ENCODE measurements around the gene RALGPS1. TPM values are rescaled to one million over a fixed set of nuclear protein-coding genes. Genes with fewer than 3 reads are reported as not detected.

RALGPS1 gene
- polyA plus RNA-seq, 1 of the 3 experiments (the other 2 are of a cell fraction): 3.9 TPM

GRCh38 chr9:127095411-127095810, 180.8 kb downstream of the RALGPS1 start (continued):
- TF ChIP-seq MEF2A (IDR thresholded peaks at IDR 0.05; ENCODE audit: borderline replicate concordance, low read depth) (no peak), FOXJ3 (CRISPR knock-in tag; IDR thresholded peaks at IDR 0.05) (no peak), NRF1 (IDR thresholded peaks at IDR 0.05; ENCODE audit: low read depth, low read length) (no peak), MXI1 (IDR thresholded peaks at IDR 0.05; ENCODE audit: low read depth, low read length) (no peak)
- TF ChIP-seq, protein P1, sequence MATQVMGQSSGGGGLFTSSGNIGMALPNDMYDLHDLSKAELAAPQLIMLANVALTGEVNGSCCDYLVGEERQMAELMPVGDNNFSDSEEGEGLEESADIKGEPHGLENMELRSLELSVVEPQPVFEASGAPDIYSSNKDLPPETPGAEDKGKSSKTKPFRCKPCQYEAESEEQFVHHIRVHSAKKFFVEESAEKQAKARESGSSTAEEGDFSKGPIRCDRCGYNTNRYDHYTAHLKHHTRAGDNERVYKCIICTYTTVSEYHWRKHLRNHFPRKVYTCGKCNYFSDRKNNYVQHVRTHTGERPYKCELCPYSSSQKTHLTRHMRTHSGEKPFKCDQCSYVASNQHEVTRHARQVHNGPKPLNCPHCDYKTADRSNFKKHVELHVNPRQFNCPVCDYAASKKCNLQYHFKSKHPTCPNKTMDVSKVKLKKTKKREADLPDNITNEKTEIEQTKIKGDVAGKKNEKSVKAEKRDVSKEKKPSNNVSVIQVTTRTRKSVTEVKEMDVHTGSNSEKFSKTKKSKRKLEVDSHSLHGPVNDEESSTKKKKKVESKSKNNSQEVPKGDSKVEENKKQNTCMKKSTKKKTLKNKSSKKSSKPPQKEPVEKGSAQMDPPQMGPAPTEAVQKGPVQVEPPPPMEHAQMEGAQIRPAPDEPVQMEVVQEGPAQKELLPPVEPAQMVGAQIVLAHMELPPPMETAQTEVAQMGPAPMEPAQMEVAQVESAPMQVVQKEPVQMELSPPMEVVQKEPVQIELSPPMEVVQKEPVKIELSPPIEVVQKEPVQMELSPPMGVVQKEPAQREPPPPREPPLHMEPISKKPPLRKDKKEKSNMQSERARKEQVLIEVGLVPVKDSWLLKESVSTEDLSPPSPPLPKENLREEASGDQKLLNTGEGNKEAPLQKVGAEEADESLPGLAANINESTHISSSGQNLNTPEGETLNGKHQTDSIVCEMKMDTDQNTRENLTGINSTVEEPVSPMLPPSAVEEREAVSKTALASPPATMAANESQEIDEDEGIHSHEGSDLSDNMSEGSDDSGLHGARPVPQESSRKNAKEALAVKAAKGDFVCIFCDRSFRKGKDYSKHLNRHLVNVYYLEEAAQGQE (IDR thresholded peaks at IDR 0.05; ENCODE audit: low read depth, low read length): no peak

- no peaks in the 10 kb centered on the region for H3K9me3 ChIP-seq
- no peaks in the 10 kb centered on the region for H3K9me2 ChIP-seq
- no peaks in the 10 kb centered on the region for H4K20me1 ChIP-seq (ENCODE audit: insufficient read depth)
- H3K4me3 ChIP-seq (ENCODE audit: low read depth in 2 of 2, low read length in 1 of 2): no peak overlapping the region
- H3F3A ChIP-seq (replicated peaks; ENCODE audit: insufficient read depth): no peaks in the 10 kb centered on the region
- ChIA-PET CTCF (no interaction called here), POLR2A (no interaction called here)
- H3K4me2 ChIP-seq: no peak overlapping the region
- whole genome bisulfite sequencing (ENCODE audit: low lambda C conversion rate): 94% methylated on average over 13 of the region's 13 CpGs
- H3K9ac ChIP-seq: no peak overlapping the region
- peaks cover 0 to 4% of the 10 kb centered on the region in 2 experiments; a peak in 1 of 4 replicates for H3K4me1 ChIP-seq (ENCODE audit: control insufficient read depth in 1 of 2, insufficient read depth in 2 of 2, low read depth in 1 of 2, low read length in 1 of 2)
- peaks cover 0 to 8% of the 10 kb centered on the region in 2 experiments for H3K36me3 ChIP-seq (replicated peaks in 1 of 2; ENCODE audit: control insufficient read depth in 1 of 2, insufficient read depth in 2 of 2, low read length in 1 of 2)
- H3K27ac ChIP-seq (ENCODE audit: low read depth in 2 of 2, low read length in 1 of 2): no peak overlapping the region
- H2AFZ ChIP-seq (ENCODE audit: low read depth): no peak overlapping the region
- no peak for DNase-seq
- H3K27me3 ChIP-seq (ENCODE audit: insufficient read depth): no peaks in the 10 kb centered on the region
- H3K79me2 ChIP-seq (ENCODE audit: insufficient read depth): no peaks in the 10 kb centered on the region
- TF ChIP-seq RAD21 (IDR thresholded peaks at IDR 0.05; ENCODE audit: low read length) (no peak), NRF1 (IDR thresholded peaks at IDR 0.05; ENCODE audit: low read depth, low read length) (no peak), PBX3 (IDR thresholded peaks at IDR 0.05) (no peak), FOSL2 (IDR thresholded peaks at IDR 0.05; ENCODE audit: borderline replicate concordance, low read depth) (no peak), NFIC (IDR thresholded peaks at IDR 0.05; ENCODE audit: borderline replicate concordance) (no peak), RCOR1 (IDR thresholded peaks at IDR 0.05; ENCODE audit: low read length) (no peak), TAF1 (IDR thresholded peaks at IDR 0.05; ENCODE audit: borderline replicate concordance, low read depth, low read length) (no peak), GABPA (IDR thresholded peaks at IDR 0.05; ENCODE audit: low read depth) (no peak), MEF2A (IDR thresholded peaks at IDR 0.05; ENCODE audit: borderline replicate concordance, low read depth) (no peak), RXRA (IDR thresholded peaks at IDR 0.05; ENCODE audit: borderline replicate concordance, low read depth) (no peak), YY1 (IDR thresholded peaks at IDR 0.05; ENCODE audit: low read depth) (no peak), TCF12 (IDR thresholded peaks at IDR 0.05) (no peak), SIN3A (IDR thresholded peaks at IDR 0.05; ENCODE audit: borderline replicate concordance, low read depth, low read length) (no peak), RFX5 (IDR thresholded peaks at IDR 0.05; ENCODE audit: low read length) (no peak), EZH2phosphoT487 (IDR thresholded peaks at IDR 0.05; ENCODE audit: borderline replicate concordance, low read depth) (no peak)
- TF ChIP-seq, protein P1 (IDR thresholded peaks at IDR 0.05; ENCODE audit: low read depth, low read length): no peak
- TF ChIP-seq, protein P2, sequence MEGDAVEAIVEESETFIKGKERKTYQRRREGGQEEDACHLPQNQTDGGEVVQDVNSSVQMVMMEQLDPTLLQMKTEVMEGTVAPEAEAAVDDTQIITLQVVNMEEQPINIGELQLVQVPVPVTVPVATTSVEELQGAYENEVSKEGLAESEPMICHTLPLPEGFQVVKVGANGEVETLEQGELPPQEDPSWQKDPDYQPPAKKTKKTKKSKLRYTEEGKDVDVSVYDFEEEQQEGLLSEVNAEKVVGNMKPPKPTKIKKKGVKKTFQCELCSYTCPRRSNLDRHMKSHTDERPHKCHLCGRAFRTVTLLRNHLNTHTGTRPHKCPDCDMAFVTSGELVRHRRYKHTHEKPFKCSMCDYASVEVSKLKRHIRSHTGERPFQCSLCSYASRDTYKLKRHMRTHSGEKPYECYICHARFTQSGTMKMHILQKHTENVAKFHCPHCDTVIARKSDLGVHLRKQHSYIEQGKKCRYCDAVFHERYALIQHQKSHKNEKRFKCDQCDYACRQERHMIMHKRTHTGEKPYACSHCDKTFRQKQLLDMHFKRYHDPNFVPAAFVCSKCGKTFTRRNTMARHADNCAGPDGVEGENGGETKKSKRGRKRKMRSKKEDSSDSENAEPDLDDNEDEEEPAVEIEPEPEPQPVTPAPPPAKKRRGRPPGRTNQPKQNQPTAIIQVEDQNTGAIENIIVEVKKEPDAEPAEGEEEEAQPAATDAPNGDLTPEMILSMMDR (IDR thresholded peaks at IDR 0.05): no peak
- TF ChIP-seq, protein P3, sequence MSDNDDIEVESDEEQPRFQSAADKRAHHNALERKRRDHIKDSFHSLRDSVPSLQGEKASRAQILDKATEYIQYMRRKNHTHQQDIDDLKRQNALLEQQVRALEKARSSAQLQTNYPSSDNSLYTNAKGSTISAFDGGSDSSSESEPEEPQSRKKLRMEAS (IDR thresholded peaks at IDR 0.05; ENCODE audit: low read depth): no peak
- TF ChIP-seq, protein P4, sequence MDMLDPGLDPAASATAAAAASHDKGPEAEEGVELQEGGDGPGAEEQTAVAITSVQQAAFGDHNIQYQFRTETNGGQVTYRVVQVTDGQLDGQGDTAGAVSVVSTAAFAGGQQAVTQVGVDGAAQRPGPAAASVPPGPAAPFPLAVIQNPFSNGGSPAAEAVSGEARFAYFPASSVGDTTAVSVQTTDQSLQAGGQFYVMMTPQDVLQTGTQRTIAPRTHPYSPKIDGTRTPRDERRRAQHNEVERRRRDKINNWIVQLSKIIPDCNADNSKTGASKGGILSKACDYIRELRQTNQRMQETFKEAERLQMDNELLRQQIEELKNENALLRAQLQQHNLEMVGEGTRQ (IDR thresholded peaks at IDR 0.05; ENCODE audit: borderline replicate concordance, low read depth, low read length): no peak
These were observed 181.6 kb downstream of the RALGPS1 start for GRCh38 chr9:127096208-127096607.
